Fibroblast of lung (primary cell): Measurements from ENCODE around the gene HDLBP.

Experiments
- CTCF ChIP-seq, 2 donors: IDR thresholded peaks in 1 of 2; conservative IDR thresholded peaks in 1 of 2; 1 replicate in 1 of 2; 2 replicates in 1 of 2; pipeline ENCODE4 v1.5.1; 2011 to 2012; ENCODE audit warnings: low read length in 2 of 2, control low read depth in 1 of 2, inconsistent platforms in 1 of 2, low read depth in 1 of 2, mild to moderate bottlenecking in 1 of 2
- EZH2 ChIP-seq: IDR thresholded peaks from 2 replicates; pipeline ENCODE4 v1.5.1; 2012; ENCODE audit warnings: low read length, control low read depth, mild to moderate bottlenecking; ENCODE audit errors: missing control alignments

GRCh38 chr2:241244368-241244767 lies 71.1 kb downstream of the HDLBP start:
- TF ChIP-seq CTCF (conservative IDR thresholded peaks at IDR 0.05 in 1 of 2, IDR thresholded peaks at IDR 0.05 in 1 of 2; ENCODE audit: low read depth in 1 of 2, low read length in 2 of 2) = no peak
- no peak for TF ChIP-seq EZH2
